Kidney (tissue), 14 donors: ENCODE measurements around the gene PKNOX2. TPM values are rescaled to one million over a fixed set of nuclear protein-coding genes. Genes with fewer than 3 reads are reported as not detected.

Source experiments
- DNase-seq, 5 donors: peaks; one replicate each; pipeline ENCODE4 v3.0.0-alpha.2; 2013 to 2020
- FAIRE-seq: peaks from 2 replicates; lab custom pipeline; 2012; peaks lifted over from hg19 to GRCh38; lab: Jason Lieb, UNC
- H3K27ac ChIP-seq, 2 donors: one replicate each; pipeline ENCODE4 v1.7.0; 2013; ENCODE audit warnings: low read depth in 2 of 2, low read length in 2 of 2, inconsistent platforms in 1 of 2
- H3K27me3 ChIP-seq: one replicate; pipeline ENCODE4 v1.7.1; 2013; ENCODE audit warnings: low read length, inconsistent platforms; ENCODE audit not compliant: control insufficient read depth, insufficient read depth
- H3K36me3 ChIP-seq, 3 donors: one replicate each; pipeline versions ENCODE4 v1.7.0 to v1.7.1; 2013; ENCODE audit warnings: low read length in 3 of 3, control low read depth in 1 of 3, inconsistent platforms in 1 of 3; ENCODE audit not compliant: insufficient read depth in 3 of 3, control insufficient read depth in 2 of 3
- H3K4me1 ChIP-seq, 3 donors: one replicate each; pipeline versions ENCODE4 v1.7.0 to v1.7.1; 2013; ENCODE audit warnings: low read length in 3 of 3, inconsistent platforms in 1 of 3, low read depth in 1 of 3; ENCODE audit not compliant: control insufficient read depth in 2 of 3, insufficient read depth in 2 of 3
- H3K4me3 ChIP-seq, 3 donors: one replicate each; pipeline versions ENCODE4 v1.7.0 to v1.8.1; 2013; ENCODE audit warnings: low read length in 3 of 3, control low read depth in 1 of 3, inconsistent platforms in 1 of 3
- H3K9ac ChIP-seq, 3 donors: one replicate each; pipeline versions ENCODE4 v1.7.0 to v1.7.1; 2013; ENCODE audit warnings: low read length in 3 of 3, control low read depth in 1 of 3, inconsistent platforms in 1 of 3
- H3K9me3 ChIP-seq, 3 donors: one replicate each; pipeline versions ENCODE4 v1.7.0 to v1.7.1; 2013; ENCODE audit warnings: low read length in 3 of 3, control low read depth in 1 of 3, inconsistent platforms in 1 of 3; ENCODE audit not compliant: control insufficient read depth in 2 of 3, insufficient read depth in 1 of 3
- intact Hi-C: fragments of 100-400 bp; cut with DNase I; formaldehyde crosslinking; loops from one replicate; pipeline ENCODE4 v1.11.1; 2022
- polyA plus RNA-seq: library from polyadenylated mRNA; stranded (reverse); fragments of 350-450 nt; fragmentation: Illumina TruSeq; extraction: RNeasy Lipid Tissue Mini Kit (QIAGEN cat#74804); gene quantifications from one replicate; pipeline ENCODE4 v1.2.3, GENCODE V29; 2014; ENCODE audit warnings: low read depth, low replicate concordance; ENCODE audit not compliant: insufficient read depth
- total RNA-seq: library from RNA; stranded (reverse); fragmentation: NEBNext Ultra II Directional; extraction: Animal tissue kit (Norgen Biotek cat#: 25700); gene quantifications from one replicate; pipeline ENCODE4 v1.2.1, GENCODE V29; 2021
- TF ChIP-seq, protein P1 (sequence below): IDR thresholded peaks from 3 replicates; pipeline ENCODE4 v1.5.1; 2012; ENCODE audit warnings: mild to moderate bottlenecking, moderate library complexity, borderline replicate concordance; ENCODE audit not compliant: insufficient read depth; ENCODE audit errors: extremely low read depth
- donor health status: control.
- donor health status: control.
- donor health status: control.
- donor health status: control.
- donor health status: control.
- donor health status: DM: yes; HTN: yes; CAD: no.
- donor health status: Normal renal cell carcinoma (clear cell type).

The PKNOX2 gene
- total and polyA plus RNA-seq, 2 donors from 2014 or later, result 1.5 to 6.0 TPM

DNA sequence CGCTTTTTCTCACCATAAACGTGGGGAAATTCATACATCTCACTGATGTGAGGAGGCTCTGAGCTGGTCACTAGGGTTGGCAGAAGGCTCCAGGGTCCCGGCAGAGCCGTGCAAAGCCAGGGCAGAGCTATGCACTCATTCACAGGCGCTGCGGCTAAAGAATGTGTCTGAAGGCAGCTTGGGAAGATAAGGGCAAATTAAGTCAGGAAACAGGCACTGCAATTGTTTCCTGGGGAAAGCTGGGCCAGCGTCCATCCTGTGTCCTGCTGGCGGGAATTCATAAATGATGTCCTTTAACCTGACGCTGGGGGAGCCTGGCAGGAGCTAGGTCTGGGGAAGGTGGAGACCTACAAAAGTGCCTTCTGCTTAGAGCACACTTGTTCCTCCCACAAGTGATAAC, 27.6 kb downstream of the PKNOX2 start:
- H3K27me3 ChIP-seq, result no peaks in the 10 kb centered on the region
- DNase-seq (no peak), FAIRE-seq (no peak)
- H3K9ac ChIP-seq, result no peak overlapping the region
- no peaks in the 10 kb centered on the region for H3K36me3 ChIP-seq
- TF ChIP-seq, protein P1, sequence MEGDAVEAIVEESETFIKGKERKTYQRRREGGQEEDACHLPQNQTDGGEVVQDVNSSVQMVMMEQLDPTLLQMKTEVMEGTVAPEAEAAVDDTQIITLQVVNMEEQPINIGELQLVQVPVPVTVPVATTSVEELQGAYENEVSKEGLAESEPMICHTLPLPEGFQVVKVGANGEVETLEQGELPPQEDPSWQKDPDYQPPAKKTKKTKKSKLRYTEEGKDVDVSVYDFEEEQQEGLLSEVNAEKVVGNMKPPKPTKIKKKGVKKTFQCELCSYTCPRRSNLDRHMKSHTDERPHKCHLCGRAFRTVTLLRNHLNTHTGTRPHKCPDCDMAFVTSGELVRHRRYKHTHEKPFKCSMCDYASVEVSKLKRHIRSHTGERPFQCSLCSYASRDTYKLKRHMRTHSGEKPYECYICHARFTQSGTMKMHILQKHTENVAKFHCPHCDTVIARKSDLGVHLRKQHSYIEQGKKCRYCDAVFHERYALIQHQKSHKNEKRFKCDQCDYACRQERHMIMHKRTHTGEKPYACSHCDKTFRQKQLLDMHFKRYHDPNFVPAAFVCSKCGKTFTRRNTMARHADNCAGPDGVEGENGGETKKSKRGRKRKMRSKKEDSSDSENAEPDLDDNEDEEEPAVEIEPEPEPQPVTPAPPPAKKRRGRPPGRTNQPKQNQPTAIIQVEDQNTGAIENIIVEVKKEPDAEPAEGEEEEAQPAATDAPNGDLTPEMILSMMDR, result no peak
- no peaks in the 10 kb centered on the region for H3K4me1 ChIP-seq
- H3K9me3 ChIP-seq, result no peaks in the 10 kb centered on the region
- H3K27ac ChIP-seq, result no peak overlapping the region
- intact Hi-C loops, result no loop called here
- H3K4me3 ChIP-seq, result no peak overlapping the region

DNA sequence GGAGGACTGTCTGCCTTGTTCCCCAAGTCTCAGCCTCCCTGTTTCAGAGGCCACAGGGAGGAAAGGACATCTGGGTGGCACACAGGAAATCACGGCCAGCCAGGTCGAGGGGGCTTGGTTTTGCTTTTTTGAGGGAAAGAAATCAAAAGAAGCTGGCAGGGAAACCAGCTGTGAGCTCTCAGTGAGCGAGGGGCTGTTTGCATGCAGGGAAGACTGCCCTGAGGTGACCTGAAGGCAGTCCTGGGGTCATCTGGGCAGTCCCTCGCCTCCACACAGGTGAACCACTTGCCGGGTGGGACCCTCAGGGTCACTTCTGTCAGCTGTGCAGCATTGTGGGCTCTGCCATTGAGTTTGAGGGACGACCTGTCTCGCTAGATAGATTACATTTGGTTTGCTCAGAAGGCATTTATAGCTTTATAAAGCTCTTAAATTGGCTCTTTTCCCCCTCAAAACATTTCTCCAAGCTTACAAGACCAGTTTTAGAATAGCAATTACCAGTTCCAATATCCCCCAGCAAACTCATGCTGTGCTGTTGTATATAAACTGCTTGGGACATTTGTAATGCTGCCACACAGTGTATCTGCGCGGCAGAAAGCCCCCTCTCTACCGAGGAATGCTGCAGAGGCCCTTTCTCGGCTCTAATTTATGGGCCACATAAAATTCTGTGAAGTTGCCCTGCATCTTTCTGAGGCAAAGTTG, 28.3 kb downstream of the PKNOX2 start:
- Histone ChIP-seq H3K9ac (no peak overlapping the region), H3K36me3 (no peaks in the 10 kb centered on the region), H3K27ac (no peak overlapping the region), H3K4me3 (no peak overlapping the region), H3K9me3 (no peaks in the 10 kb centered on the region), H3K27me3 (no peaks in the 10 kb centered on the region), H3K4me1 (no peaks in the 10 kb centered on the region)
- TF ChIP-seq, protein P1, result no peak
- DNase-seq (peak in 3 of 5 donors; percentile 36 to 72 (median 56)), FAIRE-seq (no peak)
- intact Hi-C loops, result no loop called here

DNA sequence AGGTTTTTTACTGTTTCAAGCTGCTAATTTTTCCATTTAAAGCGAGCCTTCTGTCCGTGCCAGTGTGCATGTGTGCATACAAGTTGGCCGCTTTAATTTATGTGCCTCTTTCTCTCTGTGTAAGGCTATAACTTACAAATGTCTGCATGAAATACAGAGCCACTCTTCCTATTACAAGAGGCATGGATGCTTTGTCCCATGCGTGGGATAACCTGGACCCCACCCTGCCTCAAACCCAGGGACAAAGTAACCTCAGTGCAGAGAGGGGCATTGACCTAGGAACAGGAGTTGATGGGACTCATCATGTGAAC, 28.8 kb downstream of the PKNOX2 start:
- Histone ChIP-seq H3K36me3 (no peaks in the 10 kb centered on the region), H3K27me3 (no peaks in the 10 kb centered on the region), H3K4me3 (no peak overlapping the region), H3K9me3 (no peaks in the 10 kb centered on the region), H3K4me1 (no peaks in the 10 kb centered on the region), H3K27ac (no peak overlapping the region), H3K9ac (no peak overlapping the region)
- FAIRE-seq, result no peak
- intact Hi-C loops, result no loop called here
- DNase-seq, result no peak
- TF ChIP-seq, protein P1, result no peak

DNA sequence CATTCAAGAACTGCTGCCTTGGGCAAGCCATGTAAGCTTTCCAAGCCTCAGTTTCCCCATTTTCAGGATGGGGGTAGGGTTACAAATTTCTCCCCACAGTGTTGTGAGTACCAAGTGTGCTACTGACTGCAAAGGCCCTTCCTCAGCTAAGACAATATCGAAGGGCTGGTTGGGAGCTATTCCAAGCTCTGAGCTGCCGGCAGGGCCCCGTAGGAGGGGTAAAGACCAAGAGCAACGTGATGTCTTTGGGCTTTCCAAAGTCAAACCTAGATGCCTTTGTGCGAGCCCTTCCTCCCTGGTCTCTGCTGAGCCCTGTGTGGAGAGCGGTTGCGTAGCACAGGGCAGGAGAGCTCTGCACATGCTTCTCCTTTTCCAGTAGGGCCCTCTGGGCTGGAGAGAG, 29.3 kb downstream of the PKNOX2 start:
- Histone ChIP-seq H3K9ac (no peak overlapping the region), H3K4me3 (no peak overlapping the region), H3K27ac (no peak overlapping the region), H3K4me1 (no peaks in the 10 kb centered on the region), H3K36me3 (no peaks in the 10 kb centered on the region), H3K9me3 (no peaks in the 10 kb centered on the region), H3K27me3 (no peaks in the 10 kb centered on the region)
- FAIRE-seq (no peak), DNase-seq (no peak)
- TF ChIP-seq, protein P1, result no peak
- intact Hi-C loops, result no loop called here
